BLaER1 treated with 17β-estradiol and CSF1 and Interleukin-3, amounts not matched to agents 10 nM and 100 nM (cell line): ENCODE results near the gene USP17L10.
"Not testable (repeated sequence)": the region's sequence is repeated elsewhere in the genome, so short reads cannot be mapped to it uniquely, and the experiment has no call there.

Experiments used
- H3K27ac ChIP-seq, 11 experiments: shearing (Covaris generic); formaldehyde crosslinking; 2 replicates each; pipeline ENCODE4 v1.8.1; 2022
- H3K27me3 ChIP-seq, 11 experiments: shearing (Covaris generic); formaldehyde crosslinking; 2 replicates each; pipeline ENCODE4 v1.8.1; 2022
- H3K36me3 ChIP-seq, 11 experiments: shearing (Covaris generic); formaldehyde crosslinking; 2 replicates each; pipeline ENCODE4 v1.8.1; 2022
- H3K4me1 ChIP-seq, 10 experiments: shearing (Covaris generic); formaldehyde crosslinking; 2 replicates each; pipeline ENCODE4 v1.8.1; 2022
- H3K4me2 ChIP-seq, 11 experiments: shearing (Covaris generic); formaldehyde crosslinking; 2 replicates each; pipeline ENCODE4 v1.8.1; 2022
- H3K4me3 ChIP-seq, 10 experiments: shearing (Covaris generic); formaldehyde crosslinking; 2 replicates each; pipeline ENCODE4 v1.8.1; 2022
- H3K9ac ChIP-seq, 11 experiments: shearing (Covaris generic); formaldehyde crosslinking; 2 replicates each; pipeline ENCODE4 v1.8.1; 2022
- H3K9me3 ChIP-seq, 11 experiments: shearing (Covaris generic); formaldehyde crosslinking; replicated peaks in 1 of 11; 2 replicates each; pipeline ENCODE4 v1.8.1; 2022
- H4K20me1 ChIP-seq, 11 experiments: shearing (Covaris generic); formaldehyde crosslinking; 2 replicates each; pipeline ENCODE4 v1.8.1; 2022

USP17L10 gene, protein sequence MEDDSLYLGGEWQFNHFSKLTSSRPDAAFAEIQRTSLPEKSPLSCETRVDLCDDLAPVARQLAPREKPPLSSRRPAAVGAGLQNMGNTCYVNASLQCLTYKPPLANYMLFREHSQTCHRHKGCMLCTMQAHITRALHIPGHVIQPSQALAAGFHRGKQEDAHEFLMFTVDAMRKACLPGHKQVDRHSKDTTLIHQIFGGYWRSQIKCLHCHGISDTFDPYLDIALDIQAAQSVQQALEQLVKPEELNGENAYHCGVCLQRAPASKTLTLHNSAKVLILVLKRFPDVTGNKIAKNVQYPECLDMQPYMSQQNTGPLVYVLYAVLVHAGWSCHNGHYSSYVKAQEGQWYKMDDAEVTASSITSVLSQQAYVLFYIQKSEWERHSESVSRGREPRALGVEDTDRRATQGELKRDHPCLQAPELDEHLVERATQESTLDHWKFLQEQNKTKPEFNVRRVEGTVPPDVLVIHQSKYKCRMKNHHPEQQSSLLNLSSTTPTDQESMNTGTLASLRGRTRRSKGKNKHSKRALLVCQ

DNA sequence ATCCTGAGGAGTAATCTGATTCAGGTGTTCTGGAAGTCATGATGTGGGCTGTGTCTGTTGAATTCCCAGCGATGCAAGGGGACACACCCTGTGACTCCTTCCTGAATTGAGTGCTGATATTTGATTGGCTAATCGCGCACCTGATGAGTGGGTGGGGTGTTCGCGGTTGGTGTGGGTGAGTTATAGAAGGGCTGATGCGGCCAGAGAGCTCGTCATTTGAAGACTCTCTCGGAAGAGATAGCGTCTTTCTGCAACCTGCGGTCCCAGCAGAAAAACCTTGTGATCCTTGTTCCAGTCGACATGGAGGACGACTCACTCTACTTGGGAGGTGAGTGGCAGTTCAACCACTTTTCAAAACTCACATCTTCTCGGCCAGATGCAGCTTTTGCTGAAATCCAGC, at the start of gene USP17L10:
USP17L10 (plus strand) TSS at position 301 of the 400 bp plus-strand sequence; CDS start at position 301, 0 bp downstream.
- not testable (repeated sequence) for H3K4me1 ChIP-seq, H3K27me3 ChIP-seq, H3K9me3 ChIP-seq, H3K4me3 ChIP-seq, H3K9ac ChIP-seq, H4K20me1 ChIP-seq, H3K36me3 ChIP-seq, H3K27ac ChIP-seq, H3K4me2 ChIP-seq

DNA sequence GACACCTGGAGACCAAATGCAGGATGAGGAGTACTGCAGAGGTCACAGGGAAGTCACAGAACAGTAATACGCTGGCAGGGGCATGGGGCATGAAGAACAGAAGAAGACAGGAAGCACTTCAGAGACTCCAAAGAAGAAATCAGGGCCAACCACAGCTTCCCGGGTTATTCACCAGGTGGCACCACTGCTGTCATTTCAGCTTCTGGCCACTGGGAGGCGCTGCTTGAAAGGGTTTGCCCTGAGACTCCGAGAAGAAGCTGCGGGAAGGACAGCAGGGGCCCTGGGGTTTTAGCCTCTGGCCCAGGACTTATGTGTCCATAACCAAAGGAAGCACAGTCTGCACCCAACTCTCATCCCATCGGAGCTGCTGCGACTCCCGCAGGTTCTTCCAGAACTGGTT, 44.5 kb upstream of the USP17L10 start:
- H3K9ac ChIP-seq, H3K4me1 ChIP-seq, H3K4me3 ChIP-seq: not testable (repeated sequence)

DNA sequence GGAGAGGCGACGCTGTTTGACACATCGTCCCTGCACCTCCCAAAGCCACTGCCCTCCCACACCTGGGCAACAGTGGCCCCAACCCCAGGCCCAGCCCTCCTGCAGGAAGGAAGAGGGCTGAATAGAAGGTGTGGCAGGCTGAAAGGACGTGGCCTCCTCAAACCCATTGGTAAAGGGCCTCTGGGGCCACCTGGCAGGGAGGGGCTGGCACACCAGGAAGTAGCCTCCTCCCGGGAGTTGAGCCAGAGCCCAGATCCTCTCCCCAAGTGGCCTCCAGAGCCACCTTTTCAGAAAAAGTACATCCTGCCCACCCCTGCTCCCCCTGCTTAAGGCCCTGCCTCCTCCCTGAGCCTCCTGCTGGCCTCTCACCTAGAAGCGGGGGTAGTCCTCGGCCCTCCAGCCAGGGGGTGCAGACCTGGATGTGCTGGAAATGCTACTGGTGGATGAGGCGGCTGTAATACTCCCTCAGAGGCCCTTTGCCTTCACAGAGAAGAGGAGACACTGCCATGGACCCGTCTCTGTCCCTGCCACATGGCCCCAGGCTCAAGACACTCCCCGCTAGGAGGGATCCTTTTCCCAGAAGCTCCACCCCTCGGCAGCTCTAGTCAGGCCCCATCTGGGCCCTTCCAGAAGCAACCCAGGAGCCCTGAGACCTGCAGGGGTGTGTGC, 40.5 kb upstream of the USP17L10 start, which contains the start of gene FAM90A26:
FAM90A26 (plus strand) TSS at position 619 of the 669 bp plus-strand sequence. CDS start 2,764 bp downstream, outside the sequence.
- not testable (repeated sequence) for H3K4me3 ChIP-seq, H3K27ac ChIP-seq, H3K27me3 ChIP-seq, H3K4me1 ChIP-seq, H3K4me2 ChIP-seq, H4K20me1 ChIP-seq, H3K9ac ChIP-seq, H3K9me3 ChIP-seq, H3K36me3 ChIP-seq

More for the DNA sequence above, 44.5 kb upstream of the USP17L10 start:
- not testable (repeated sequence) for H3K27ac ChIP-seq, H3K36me3 ChIP-seq, H3K27me3 ChIP-seq, H3K9me3 ChIP-seq, H3K4me2 ChIP-seq, H4K20me1 ChIP-seq

DNA sequence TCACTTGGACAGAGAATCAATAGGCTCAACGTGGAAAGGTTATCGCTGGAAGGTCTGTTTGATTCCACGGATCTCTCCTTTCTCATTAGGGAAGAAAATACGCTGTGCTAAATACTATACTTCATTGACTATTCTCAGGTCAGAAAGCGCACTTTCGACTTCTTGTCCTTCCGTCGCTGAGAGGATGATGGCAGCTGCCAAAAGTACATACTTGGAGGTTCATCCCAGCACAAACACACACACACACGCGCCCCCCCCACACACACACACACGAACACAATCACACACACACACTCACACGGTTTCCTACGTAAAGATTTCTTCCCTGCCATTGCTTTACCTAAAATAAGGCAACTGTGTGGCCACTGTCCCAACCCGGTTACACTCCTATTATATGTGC, 4.2 kb downstream of the USP17L10 start:
- not testable (repeated sequence) for H3K4me2 ChIP-seq, H3K27me3 ChIP-seq, H4K20me1 ChIP-seq, H3K36me3 ChIP-seq, H3K9ac ChIP-seq, H3K27ac ChIP-seq, H3K9me3 ChIP-seq, H3K4me1 ChIP-seq, H3K4me3 ChIP-seq

DNA sequence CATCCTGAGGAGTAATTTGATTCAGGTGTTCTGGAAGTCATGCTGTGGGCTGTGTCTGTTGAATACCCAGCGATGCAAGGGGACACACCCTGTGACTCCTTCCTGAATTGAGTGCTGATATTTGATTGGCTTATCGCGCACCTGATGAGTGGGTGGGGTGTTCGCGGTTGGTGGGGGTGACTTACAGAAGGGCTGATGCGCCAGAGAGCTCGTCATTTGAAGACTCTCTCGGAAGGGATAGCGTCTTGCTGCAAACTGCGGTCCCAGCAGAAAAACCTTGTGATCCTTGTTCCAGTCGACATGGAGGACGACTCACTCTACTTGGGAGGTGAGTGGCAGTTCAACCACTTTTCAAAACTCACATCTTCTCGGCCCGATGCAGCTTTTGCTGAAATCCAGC, 4.6 kb downstream of the USP17L10 start, which contains the start of gene USP17L11:
USP17L11 (plus strand) TSS at position 301 of the 400 bp plus-strand sequence; CDS start at position 301, 0 bp downstream.
- H3K27me3 ChIP-seq, H3K4me1 ChIP-seq, H3K9me3 ChIP-seq, H3K36me3 ChIP-seq, H3K4me3 ChIP-seq, H4K20me1 ChIP-seq, H3K4me2 ChIP-seq, H3K27ac ChIP-seq, H3K9ac ChIP-seq: not testable (repeated sequence)

DNA sequence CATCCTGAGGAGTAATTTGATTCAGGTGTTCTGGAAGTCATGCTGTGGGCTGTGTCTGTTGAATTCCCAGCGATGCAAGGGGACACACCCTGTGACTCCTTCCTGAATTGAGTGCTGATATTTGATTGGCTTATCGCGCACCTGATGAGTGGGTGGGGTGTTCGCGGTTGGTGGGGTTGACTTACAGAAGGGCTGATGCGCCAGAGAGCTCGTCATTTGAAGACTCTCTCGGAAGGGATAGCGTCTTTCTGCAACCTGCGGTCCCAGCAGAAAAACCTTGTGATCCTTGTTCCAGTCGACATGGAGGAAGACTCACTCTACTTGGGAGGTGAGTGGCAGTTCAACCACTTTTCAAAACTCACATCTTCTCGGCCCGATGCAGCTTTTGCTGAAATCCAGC, 9.4 kb downstream of the USP17L10 start, which contains the start of gene USP17L12:
USP17L12 (plus strand) TSS at position 301 of the 400 bp plus-strand sequence; CDS start at position 301, 0 bp downstream.
- not testable (repeated sequence) for H3K36me3 ChIP-seq, H3K4me1 ChIP-seq, H3K9ac ChIP-seq, H4K20me1 ChIP-seq, H3K9me3 ChIP-seq, H3K27me3 ChIP-seq, H3K4me2 ChIP-seq, H3K27ac ChIP-seq, H3K4me3 ChIP-seq

DNA sequence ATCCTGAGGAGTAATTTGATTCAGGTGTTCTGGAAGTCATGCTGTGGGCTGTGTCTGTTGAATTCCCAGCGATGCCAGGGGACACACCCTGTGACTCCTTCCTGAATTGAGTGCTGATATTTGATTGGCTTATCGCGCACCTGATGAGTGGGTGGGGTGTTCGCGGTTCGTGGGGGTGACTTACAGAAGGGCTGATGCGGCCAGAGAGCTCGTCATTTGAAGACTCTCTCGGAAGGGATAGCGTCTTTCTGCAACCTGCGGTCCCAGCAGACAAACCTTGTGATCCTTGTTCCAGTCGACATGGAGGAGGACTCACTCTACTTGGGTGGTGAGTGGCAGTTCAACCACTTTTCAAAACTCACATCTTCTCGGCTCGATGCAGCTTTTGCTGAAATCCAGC, 14.1 kb downstream of the USP17L10 start, which contains the start of gene USP17L13:
USP17L13 (plus strand) TSS at position 301 of the 400 bp plus-strand sequence; CDS start at position 301, 0 bp downstream.
- not testable (repeated sequence) for H3K27me3 ChIP-seq, H3K4me3 ChIP-seq, H3K9me3 ChIP-seq, H3K9ac ChIP-seq, H4K20me1 ChIP-seq, H3K4me2 ChIP-seq, H3K36me3 ChIP-seq, H3K27ac ChIP-seq, H3K4me1 ChIP-seq

DNA sequence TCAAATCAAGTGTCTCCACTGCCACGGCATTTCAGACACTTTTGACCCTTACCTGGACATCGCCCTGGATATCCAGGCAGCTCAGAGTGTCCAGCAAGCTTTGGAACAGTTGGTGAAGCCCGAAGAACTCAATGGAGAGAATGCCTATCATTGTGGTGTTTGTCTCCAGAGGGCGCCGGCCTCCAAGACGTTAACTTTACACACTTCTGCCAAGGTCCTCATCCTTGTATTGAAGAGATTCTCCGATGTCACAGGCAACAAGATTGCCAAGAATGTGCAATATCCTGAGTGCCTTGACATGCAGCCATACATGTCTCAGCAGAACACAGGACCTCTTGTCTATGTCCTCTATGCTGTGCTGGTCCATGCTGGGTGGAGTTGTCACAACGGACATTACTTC, 19.8 kb downstream of the USP17L10 start:
- not testable (repeated sequence) for H3K4me3 ChIP-seq, H3K9ac ChIP-seq, H3K36me3 ChIP-seq, H3K4me2 ChIP-seq, H3K27me3 ChIP-seq, H3K27ac ChIP-seq, H4K20me1 ChIP-seq, H3K9me3 ChIP-seq, H3K4me1 ChIP-seq

DNA sequence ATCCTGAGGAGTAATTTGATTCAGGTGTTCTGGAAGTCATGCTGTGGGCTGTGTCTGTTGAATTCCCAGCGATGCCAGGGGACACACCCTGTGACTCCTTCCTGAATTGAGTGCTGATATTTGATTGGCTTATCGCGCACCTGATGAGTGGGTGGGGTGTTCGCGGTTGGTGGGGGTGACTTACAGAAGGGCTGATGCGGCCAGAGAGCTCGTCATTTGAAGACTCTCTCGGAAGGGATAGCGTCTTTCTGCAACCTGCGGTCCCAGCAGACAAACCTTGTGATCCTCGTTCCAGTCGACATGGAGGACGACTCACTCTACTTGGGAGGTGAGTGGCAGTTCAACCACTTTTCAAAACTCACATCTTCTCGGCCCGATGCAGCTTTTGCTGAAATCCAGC, 23.6 kb downstream of the USP17L10 start, which contains the start of gene USP17L15:
USP17L15 (plus strand) TSS at position 301 of the 400 bp plus-strand sequence; CDS start at position 301, 0 bp downstream.
- not testable (repeated sequence) for H3K4me3 ChIP-seq, H3K9me3 ChIP-seq, H3K4me2 ChIP-seq, H3K9ac ChIP-seq, H3K36me3 ChIP-seq, H3K4me1 ChIP-seq, H4K20me1 ChIP-seq, H3K27ac ChIP-seq, H3K27me3 ChIP-seq

DNA sequence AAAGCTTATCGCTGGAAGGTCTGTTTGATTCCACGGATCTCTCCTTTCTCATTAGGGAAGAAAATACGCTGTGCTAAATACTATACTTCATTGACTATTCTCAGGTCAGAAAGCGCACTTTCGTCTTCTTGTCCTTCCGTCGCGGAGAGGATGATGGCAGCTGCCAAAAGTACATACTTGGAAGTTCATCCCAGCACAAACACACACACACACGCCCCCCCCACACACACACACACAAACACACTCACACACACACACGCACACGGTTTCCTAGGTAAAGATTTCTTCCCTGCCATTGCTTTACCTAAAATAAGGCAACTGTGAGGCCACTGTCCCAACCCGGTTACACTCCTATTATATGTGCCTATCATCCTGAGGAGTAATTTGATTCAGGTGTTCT, 28.0 kb downstream of the USP17L10 start:
- not testable (repeated sequence) for H3K9me3 ChIP-seq, H3K27ac ChIP-seq, H4K20me1 ChIP-seq, H3K36me3 ChIP-seq, H3K4me1 ChIP-seq, H3K4me3 ChIP-seq, H3K9ac ChIP-seq, H3K27me3 ChIP-seq, H3K4me2 ChIP-seq

DNA sequence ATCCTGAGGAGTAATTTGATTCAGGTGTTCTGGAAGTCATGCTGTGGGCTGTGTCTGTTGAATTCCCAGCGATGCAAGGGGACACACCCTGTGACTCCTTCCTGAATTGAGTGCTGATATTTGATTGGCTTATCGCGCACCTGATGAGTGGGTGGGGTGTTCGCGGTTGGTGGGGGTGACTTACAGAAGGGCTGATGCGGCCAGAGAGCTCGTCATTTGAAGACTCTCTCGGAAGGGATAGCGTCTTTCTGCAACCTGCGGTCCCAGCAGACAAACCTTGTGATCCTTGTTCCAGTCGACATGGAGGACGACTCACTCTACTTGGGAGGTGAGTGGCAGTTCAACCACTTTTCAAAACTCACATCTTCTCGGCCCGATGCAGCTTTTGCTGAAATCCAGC, 33.1 kb downstream of the USP17L10 start, which contains the start of gene USP17L17:
USP17L17 (plus strand) TSS at position 301 of the 400 bp plus-strand sequence; CDS start at position 301, 0 bp downstream.
- not testable (repeated sequence) for H3K9me3 ChIP-seq, H4K20me1 ChIP-seq, H3K4me1 ChIP-seq, H3K27me3 ChIP-seq, H3K36me3 ChIP-seq, H3K4me3 ChIP-seq, H3K9ac ChIP-seq, H3K4me2 ChIP-seq, H3K27ac ChIP-seq

DNA sequence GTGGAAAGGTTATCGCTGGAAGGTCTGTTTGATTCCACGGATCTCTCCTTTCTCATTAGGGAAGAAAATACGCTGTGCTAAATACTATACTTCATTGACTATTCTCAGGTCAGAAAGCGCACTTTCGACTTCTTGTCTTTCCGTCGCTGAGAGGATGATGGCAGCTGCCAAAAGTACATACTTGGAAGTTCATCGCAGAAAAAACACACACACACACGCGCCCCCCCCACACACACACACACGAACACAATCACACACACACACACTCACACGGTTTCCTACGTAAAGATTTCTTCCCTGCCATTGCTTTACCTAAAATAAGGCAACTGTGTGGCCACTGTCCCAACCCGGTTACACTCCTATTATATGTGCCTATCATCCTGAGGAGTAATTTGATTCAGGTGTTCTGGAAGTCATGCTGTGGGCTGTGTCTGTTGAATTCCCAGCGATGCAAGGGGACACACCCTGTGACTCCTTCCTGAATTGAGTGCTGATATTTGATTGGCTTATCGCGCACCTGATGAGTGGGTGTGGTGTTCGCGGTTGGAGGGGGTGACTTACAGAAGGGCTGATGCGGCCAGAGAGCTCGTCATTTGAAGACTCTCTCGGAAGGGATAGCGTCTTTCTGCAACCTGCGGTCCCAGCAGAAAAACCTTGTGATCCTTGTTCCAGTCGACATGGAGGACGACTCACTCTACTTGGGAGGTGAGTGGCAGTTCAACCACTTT, 37.7 kb downstream of the USP17L10 start, which contains the start of gene USP17L18:
USP17L18 (plus strand) TSS at position 678 of the 728 bp plus-strand sequence; CDS start at position 678, 0 bp downstream.
- H3K9me3 ChIP-seq, H3K36me3 ChIP-seq, H3K4me2 ChIP-seq, H3K9ac ChIP-seq, H3K4me1 ChIP-seq, H3K4me3 ChIP-seq, H4K20me1 ChIP-seq, H3K27me3 ChIP-seq, H3K27ac ChIP-seq: not testable (repeated sequence)

DNA sequence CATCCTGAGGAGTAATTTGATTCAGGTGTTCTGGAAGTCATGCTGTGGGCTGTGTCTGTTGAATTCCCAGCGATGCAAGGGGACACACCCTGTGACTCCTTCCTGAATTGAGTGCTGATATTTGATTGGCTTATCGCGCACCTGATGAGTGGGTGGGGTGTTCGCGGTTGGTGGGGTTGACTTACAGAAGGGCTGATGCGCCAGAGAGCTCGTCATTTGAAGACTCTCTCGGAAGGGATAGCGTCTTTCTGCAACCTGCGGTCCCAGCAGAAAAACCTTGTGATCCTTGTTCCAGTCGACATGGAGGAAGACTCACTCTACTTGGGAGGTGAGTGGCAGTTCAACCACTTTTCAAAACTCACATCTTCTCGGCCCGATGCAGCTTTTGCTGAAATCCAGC, 42.6 kb downstream of the USP17L10 start, which contains the start of gene USP17L19:
USP17L19 (plus strand) TSS at position 301 of the 400 bp plus-strand sequence; CDS start at position 301, 0 bp downstream.
- H3K9me3 ChIP-seq, H3K4me2 ChIP-seq, H4K20me1 ChIP-seq, H3K4me1 ChIP-seq, H3K36me3 ChIP-seq, H3K9ac ChIP-seq, H3K27ac ChIP-seq, H3K27me3 ChIP-seq, H3K4me3 ChIP-seq: not testable (repeated sequence)
